GM10248 (cell line): Measurements from ENCODE around the gene PIK3R3.

ENCODE experiments used
- CTCF ChIA-PET: fragments of 300-600 bp; sonication (Branson Sonifier 250); formaldehyde crosslinking; extraction: SDS; loops from one replicate; lab custom pipeline; 2021; ENCODE audit warnings: antibody characterized with exemption; lab: Yijun Ruan, JAX
- POLR2A ChIA-PET: fragments of 350-650 bp; sonication (Branson Sonifier 250); formaldehyde crosslinking; extraction: SDS; loops from one replicate; lab custom pipeline; 2020; ENCODE audit warnings: antibody characterized with exemption; lab: Yijun Ruan, JAX
- DNase-seq: peaks from one replicate; pipeline ENCODE4 v3.0.0; 2012; ENCODE audit errors: extremely low spot score
- TF ChIP-seq, protein P1 (sequence below): IDR thresholded peaks from 2 replicates; pipeline ENCODE4 v1.5.1; 2012; ENCODE audit warnings: mild to moderate bottlenecking, low read depth; ENCODE audit errors: extremely low read depth, missing control alignments, control extremely low read depth

Gene PIK3R3

GRCh38 chr1:46030074-46030870 is 102.2 kb downstream of the PIK3R3 start:
- TF ChIP-seq, protein P1, sequence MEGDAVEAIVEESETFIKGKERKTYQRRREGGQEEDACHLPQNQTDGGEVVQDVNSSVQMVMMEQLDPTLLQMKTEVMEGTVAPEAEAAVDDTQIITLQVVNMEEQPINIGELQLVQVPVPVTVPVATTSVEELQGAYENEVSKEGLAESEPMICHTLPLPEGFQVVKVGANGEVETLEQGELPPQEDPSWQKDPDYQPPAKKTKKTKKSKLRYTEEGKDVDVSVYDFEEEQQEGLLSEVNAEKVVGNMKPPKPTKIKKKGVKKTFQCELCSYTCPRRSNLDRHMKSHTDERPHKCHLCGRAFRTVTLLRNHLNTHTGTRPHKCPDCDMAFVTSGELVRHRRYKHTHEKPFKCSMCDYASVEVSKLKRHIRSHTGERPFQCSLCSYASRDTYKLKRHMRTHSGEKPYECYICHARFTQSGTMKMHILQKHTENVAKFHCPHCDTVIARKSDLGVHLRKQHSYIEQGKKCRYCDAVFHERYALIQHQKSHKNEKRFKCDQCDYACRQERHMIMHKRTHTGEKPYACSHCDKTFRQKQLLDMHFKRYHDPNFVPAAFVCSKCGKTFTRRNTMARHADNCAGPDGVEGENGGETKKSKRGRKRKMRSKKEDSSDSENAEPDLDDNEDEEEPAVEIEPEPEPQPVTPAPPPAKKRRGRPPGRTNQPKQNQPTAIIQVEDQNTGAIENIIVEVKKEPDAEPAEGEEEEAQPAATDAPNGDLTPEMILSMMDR, result no peak
- no peak for DNase-seq
- POLR2A ChIA-PET, result no interaction called here
- CTCF ChIA-PET, result interaction anchor here (1.2 to 13.2 kb wide), 2 partner anchors 9 to 193 kb away, joined by 3 to 110 read pairs; no protein-coding TSS in a partner anchor

- TF ChIP-seq, protein P1, result no peak
- CTCF ChIA-PET, result interaction anchor here (1.1 to 13.2 kb wide), 4 partner anchors 8 to 196 kb away, joined by 3 to 110 read pairs (median 4); no protein-coding TSS in a partner anchor
- DNase-seq, result no peak
- POLR2A ChIA-PET, result no interaction called here
These were observed 104.4 kb downstream of the PIK3R3 start for GRCh38 chr1:46027788-46028573.

DNA sequence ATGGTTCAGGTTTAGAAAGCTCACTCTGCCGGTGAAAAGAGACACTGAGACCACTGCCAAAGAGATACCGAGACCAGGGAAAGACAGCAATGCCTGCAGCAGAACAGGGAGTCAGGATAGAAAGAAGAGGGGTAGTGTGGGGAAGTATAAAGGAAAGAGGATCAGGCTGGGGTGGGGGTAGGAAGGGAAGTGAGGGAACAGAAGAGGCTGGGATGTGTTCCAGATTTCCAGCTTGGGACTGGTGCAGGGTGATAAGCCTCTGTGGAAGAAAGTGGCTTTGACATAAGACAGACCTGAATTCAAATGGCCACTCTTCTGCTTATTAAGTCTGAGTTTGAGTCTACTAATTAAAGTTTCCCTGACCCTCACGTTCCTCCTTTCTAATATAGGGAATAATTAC is 105.9 kb downstream of the PIK3R3 start:
- POLR2A ChIA-PET, result no interaction called here
- no peak for DNase-seq
- TF ChIP-seq, protein P1, result no peak
- CTCF ChIA-PET, result interaction anchor here (1.0 to 1.3 kb wide), 2 partner anchors 58 to 196 kb away, joined by 3 read pairs; no protein-coding TSS in a partner anchor

- TF ChIP-seq, protein P1, result no peak
- POLR2A ChIA-PET, result no interaction called here
These were observed 111.1 kb downstream of the PIK3R3 start for GRCh38 chr1:46021046-46021996.

DNA sequence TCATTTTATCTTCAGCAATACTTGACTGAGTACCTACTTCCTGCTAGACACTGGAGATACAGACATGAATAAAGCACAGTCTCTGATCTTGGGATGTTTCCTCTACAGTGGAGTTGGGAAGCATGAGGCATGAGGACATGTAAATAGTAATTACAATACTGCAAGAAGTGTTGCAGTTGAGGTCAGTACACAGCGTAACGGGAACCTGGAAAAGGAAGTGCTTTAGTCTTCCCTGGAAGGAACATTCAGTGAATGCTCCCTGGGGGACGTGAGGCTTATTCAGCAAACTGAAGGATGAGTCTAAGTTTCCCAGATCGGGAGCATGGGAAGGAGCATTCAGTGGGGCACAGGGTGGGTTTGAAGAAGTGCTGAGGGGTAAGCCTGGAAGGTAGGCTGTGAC is 112.4 kb downstream of the PIK3R3 start:
- TF ChIP-seq, protein P1, result no peak
- ChIA-PET CTCF (no interaction called here), POLR2A (no interaction called here)
- no peak for DNase-seq

More at GRCh38 chr1:46021046-46021996, 111.1 kb downstream of the PIK3R3 start:
- CTCF ChIA-PET, result interaction anchor here (0.6 to 1.6 kb wide), 3 partner anchors 8 to 204 kb away, joined by 3 to 5 read pairs (median 3); no protein-coding TSS in a partner anchor
- no peak for DNase-seq
